MM.1S (cell line): ENCODE measurements around the gene GPR173.

Experiments used
- DNase-seq: peaks from one replicate; pipeline ENCODE4 v3.0.0-alpha.2; 2015
- H2AFZ ChIP-seq: fragments of 300-600 bp; sonication (generic); 2 replicates; pipeline ENCODE4 v1.6.0; 2016; ENCODE audit warnings: antibody characterized with exemption, low read length
- H3F3A ChIP-seq: fragments of 300-600 bp; sonication (generic); 2 replicates; pipeline ENCODE4 v1.6.1; 2016; ENCODE audit warnings: mild to moderate bottlenecking, antibody characterized with exemption, low read length, moderate library complexity, mixed read lengths; ENCODE audit not compliant: insufficient read depth
- H3K27ac ChIP-seq: fragments of 300-600 bp; sonication (generic); 2 replicates; pipeline ENCODE4 v1.5.1; 2016; ENCODE audit warnings: mild to moderate bottlenecking, low read length
- H3K27me3 ChIP-seq: fragments of 300-600 bp; sonication (generic); replicated peaks from 2 replicates; pipeline ENCODE4 v1.6.0; 2016; ENCODE audit warnings: low read length; ENCODE audit not compliant: insufficient read depth
- H3K36me3 ChIP-seq: fragments of 300-600 bp; sonication (generic); replicated peaks from 2 replicates; pipeline ENCODE4 v1.6.1; 2016; ENCODE audit warnings: mild to moderate bottlenecking, low read length, mixed read lengths; ENCODE audit not compliant: insufficient read depth
- H3K4me1 ChIP-seq: fragments of 300-600 bp; sonication (generic); 2 replicates; pipeline ENCODE4 v1.6.1; 2016; ENCODE audit warnings: low read length, mixed read lengths
- H3K4me2 ChIP-seq: fragments of 300-600 bp; sonication (generic); 2 replicates; pipeline ENCODE4 v1.6.0; 2016; ENCODE audit warnings: low read depth, low read length
- H3K4me3 ChIP-seq: fragments of 300-600 bp; sonication (generic); 2 replicates; pipeline ENCODE4 v1.5.1; 2016; ENCODE audit warnings: low read length, mixed read lengths
- H3K79me2 ChIP-seq: fragments of 300-600 bp; sonication (generic); 2 replicates; pipeline ENCODE4 v1.6.1; 2016; ENCODE audit warnings: mixed run types, low read length, mixed read lengths
- H3K9ac ChIP-seq: fragments of 300-600 bp; sonication (generic); 2 replicates; pipeline ENCODE4 v1.6.1; 2016; ENCODE audit warnings: low read length, mixed read lengths
- H3K9me2 ChIP-seq: fragments of 300-600 bp; sonication (generic); replicated peaks from 2 replicates; pipeline ENCODE4 v1.6.1; 2016; ENCODE audit warnings: mild to moderate bottlenecking, low read length, mixed read lengths; ENCODE audit not compliant: insufficient read depth
- H3K9me3 ChIP-seq: fragments of 300-600 bp; sonication (generic); replicated peaks from 2 replicates; pipeline ENCODE4 v1.6.1; 2016; ENCODE audit warnings: mild to moderate bottlenecking, low read length, mixed read lengths; ENCODE audit not compliant: insufficient read depth
- H4K20me1 ChIP-seq: fragments of 300-600 bp; sonication (generic); 2 replicates; pipeline ENCODE4 v1.6.1; 2016; ENCODE audit warnings: mild to moderate bottlenecking, low read length, moderate library complexity, mixed read lengths; ENCODE audit not compliant: insufficient read depth
- EZH2 ChIP-seq: fragments of 300-600 bp; sonication (generic); optimal IDR thresholded peaks from 2 replicates; pipeline ENCODE3; 2017; ENCODE audit warnings: low read depth, mild to moderate bottlenecking, antibody characterized with exemption, low read length, mixed read lengths
- EZH2phosphoT487 ChIP-seq: fragments of 300-600 bp; sonication (generic); IDR thresholded peaks from 2 replicates; pipeline ENCODE4 v1.6.1; 2018; ENCODE audit warnings: antibody characterized with exemption, low read length
- TF ChIP-seq, protein P1 (sequence below): fragments of 300-600 bp; sonication (generic); IDR thresholded peaks from 2 replicates; pipeline ENCODE4 v1.5.1; 2016; ENCODE audit warnings: antibody characterized with exemption, low read length, mixed read lengths

The GPR173 gene, protein sequence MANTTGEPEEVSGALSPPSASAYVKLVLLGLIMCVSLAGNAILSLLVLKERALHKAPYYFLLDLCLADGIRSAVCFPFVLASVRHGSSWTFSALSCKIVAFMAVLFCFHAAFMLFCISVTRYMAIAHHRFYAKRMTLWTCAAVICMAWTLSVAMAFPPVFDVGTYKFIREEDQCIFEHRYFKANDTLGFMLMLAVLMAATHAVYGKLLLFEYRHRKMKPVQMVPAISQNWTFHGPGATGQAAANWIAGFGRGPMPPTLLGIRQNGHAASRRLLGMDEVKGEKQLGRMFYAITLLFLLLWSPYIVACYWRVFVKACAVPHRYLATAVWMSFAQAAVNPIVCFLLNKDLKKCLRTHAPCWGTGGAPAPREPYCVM

DNA sequence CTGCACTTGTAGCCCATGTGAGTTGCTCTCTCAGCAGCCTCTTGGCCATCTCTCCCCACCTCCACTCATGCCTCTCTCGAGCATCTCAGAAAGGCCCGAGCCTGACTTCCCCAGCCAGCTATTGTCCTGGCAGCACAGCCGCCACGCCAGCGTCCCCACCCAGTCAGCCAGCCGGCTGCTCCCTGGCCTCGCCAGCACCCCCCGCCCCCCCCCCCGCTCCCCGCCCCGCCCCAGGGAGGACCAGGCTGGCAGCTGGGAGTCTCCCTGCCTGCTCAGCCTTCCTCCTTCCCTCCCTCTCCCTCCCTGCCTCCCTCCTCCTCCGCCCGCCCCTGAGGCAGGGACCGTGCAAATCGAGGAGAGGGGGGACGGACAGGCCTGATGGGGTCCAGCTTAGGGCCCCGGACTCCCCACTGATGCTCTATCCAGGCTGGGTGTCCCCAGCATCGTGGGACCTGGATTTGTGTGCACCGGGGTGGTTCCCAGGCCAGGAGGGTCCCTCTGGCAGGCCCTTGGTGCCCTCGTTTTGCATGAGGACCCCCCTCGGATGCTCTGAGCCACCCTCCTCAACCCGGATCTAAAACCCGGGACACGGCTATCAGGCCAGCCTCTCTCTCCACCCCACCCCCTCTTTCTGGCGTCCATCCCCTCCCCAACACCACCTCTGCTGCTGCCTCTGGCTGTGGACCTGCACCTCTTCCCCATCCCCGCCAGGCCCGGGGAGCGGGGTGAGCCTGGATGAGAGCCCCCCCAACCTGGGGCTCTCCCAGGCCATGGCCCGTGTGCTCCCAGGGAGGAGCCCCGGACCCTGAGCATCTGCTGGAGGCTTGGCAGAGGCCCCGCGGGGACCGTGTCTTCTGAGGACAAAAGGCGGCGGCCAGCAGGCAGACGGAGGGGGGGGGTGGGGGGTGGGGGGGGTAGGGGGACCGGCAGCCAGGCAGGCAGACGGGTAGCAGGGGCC is at the start of gene GPR173:
GPR173 (plus strand) TSS at position 621 of the 958 bp plus-strand sequence. CDS start 27,833 bp downstream, outside the sequence.
- H3K4me2 ChIP-seq = no peak within 1 kb of the TSS
- H3K4me3 ChIP-seq = no peak within 1 kb of the TSS
- H3K27ac ChIP-seq = no peak within 1 kb of the TSS
- DNase-seq = no peak
- H3K79me2 ChIP-seq = no peaks in the 10 kb centered on the region
- H3K9me2 ChIP-seq = no peaks in the 10 kb centered on the region
- H3K36me3 ChIP-seq = no peaks in the 10 kb centered on the region
- H3K9ac ChIP-seq = no peak within 1 kb of the TSS
- H4K20me1 ChIP-seq = no peaks in the 10 kb centered on the region
- H3K4me1 ChIP-seq = no peaks in the 10 kb centered on the region
- no peak within 1 kb of the TSS for H2AFZ ChIP-seq
- H3F3A ChIP-seq = no peaks in the 10 kb centered on the region
- H3K27me3 ChIP-seq = no peaks in the 10 kb centered on the region
- TF ChIP-seq EZH2phosphoT487 (no peak), EZH2 (no peak)
- TF ChIP-seq, protein P1, sequence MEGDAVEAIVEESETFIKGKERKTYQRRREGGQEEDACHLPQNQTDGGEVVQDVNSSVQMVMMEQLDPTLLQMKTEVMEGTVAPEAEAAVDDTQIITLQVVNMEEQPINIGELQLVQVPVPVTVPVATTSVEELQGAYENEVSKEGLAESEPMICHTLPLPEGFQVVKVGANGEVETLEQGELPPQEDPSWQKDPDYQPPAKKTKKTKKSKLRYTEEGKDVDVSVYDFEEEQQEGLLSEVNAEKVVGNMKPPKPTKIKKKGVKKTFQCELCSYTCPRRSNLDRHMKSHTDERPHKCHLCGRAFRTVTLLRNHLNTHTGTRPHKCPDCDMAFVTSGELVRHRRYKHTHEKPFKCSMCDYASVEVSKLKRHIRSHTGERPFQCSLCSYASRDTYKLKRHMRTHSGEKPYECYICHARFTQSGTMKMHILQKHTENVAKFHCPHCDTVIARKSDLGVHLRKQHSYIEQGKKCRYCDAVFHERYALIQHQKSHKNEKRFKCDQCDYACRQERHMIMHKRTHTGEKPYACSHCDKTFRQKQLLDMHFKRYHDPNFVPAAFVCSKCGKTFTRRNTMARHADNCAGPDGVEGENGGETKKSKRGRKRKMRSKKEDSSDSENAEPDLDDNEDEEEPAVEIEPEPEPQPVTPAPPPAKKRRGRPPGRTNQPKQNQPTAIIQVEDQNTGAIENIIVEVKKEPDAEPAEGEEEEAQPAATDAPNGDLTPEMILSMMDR = no peak
- H3K9me3 ChIP-seq = no peaks in the 10 kb centered on the region

DNA sequence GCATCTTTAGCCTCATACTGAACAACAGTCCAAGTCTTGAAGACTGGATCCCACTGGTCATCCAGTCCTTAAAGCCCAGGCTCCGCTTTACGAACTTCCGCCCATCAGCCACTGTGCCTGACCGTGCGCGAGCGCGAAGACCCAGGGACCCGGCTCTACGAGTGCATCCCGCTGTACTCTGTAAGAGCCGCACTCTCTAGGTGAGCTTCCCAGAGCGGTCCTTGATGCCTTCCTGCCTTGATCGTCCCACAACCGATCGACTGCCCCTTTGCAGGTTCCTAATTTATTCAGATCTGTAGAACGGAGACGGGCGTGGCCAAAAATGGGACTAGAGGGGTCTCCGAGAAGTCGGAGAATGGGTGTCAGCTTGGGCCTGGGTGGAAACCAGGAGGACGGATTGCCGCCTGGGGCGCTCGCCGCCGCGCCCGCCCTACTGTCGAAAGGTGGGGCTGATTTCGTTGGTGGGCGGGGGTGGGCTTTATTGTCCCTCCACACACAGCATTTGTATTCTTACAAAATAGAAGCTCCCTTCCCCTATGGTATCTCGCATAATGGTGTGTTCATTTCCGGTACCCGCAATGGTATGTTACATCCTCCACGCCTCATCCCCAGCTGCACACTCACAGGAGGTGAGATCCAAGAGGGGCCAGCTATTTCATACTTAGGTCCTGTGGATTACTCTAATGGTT is 48.0 kb upstream of the GPR173 start:
- TF ChIP-seq EZH2phosphoT487 (no peak), EZH2 (no peak)
- TF ChIP-seq, protein P1 = no peak
- no peaks in the 10 kb centered on the region for H3K79me2 ChIP-seq
- H3K9me2 ChIP-seq = no peaks in the 10 kb centered on the region
- no peaks in the 10 kb centered on the region for H4K20me1 ChIP-seq
- H3K36me3 ChIP-seq = no peaks in the 10 kb centered on the region
- H3K4me3 ChIP-seq = no peak overlapping the region
- no peaks in the 10 kb centered on the region for H3K27me3 ChIP-seq
- no peak overlapping the region for H3K4me2 ChIP-seq
- no peak overlapping the region for H3K27ac ChIP-seq
- no peak overlapping the region for H3K9ac ChIP-seq
- no peaks in the 10 kb centered on the region for H3K9me3 ChIP-seq
- no peak overlapping the region for H2AFZ ChIP-seq
- 0 out of 2 replicates have a peak, but pooled peaks cover 6% of the 10 kb centered on the region for H3K4me1 ChIP-seq
- H3F3A ChIP-seq = no peaks in the 10 kb centered on the region
- DNase-seq = no peak

DNA sequence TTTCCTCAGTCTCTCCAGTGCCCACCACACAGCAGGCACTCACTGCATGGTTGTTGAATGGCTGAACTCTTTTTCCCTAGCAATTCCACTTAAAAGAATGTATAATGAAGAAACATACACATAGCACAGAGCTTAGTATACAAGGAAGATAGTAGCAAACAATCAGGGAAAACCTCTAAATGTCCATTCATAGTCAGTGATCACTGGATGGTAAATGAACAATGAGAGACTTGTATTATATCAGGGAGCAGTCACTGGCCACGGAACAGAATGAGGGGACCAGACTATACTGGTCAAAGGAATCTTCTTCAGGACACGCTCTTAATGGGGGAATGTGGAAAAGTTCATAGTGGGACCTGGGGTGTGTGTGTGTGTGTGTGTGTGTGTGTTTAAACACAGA is 46.6 kb upstream of the GPR173 start:
- Histone ChIP-seq H3K27me3 (no peaks in the 10 kb centered on the region), H3K4me3 (no peak overlapping the region), H3K36me3 (no peaks in the 10 kb centered on the region)

More for the DNA sequence above, 46.6 kb upstream of the GPR173 start:
- no peak for DNase-seq
- Histone ChIP-seq H4K20me1 (no peaks in the 10 kb centered on the region), H3K4me1 (no peaks in the 10 kb centered on the region), H3K4me2 (no peak overlapping the region), H3K9ac (no peak overlapping the region), H3K9me3 (no peaks in the 10 kb centered on the region), H3K27ac (no peak overlapping the region), H2AFZ (no peak overlapping the region), H3K79me2 (no peaks in the 10 kb centered on the region), H3K9me2 (no peaks in the 10 kb centered on the region), H3F3A (no peaks in the 10 kb centered on the region)
- TF ChIP-seq, protein P1 = no peak
- TF ChIP-seq EZH2 = no peak
